ENCODE results near the gene HSD17B7.

HSD17B7 gene

GRCh38 chr1:162861625-162862024 is 71.1 kb downstream of the HSD17B7 start:
- H3K27me3 Mint-ChIP-seq, result peaks cover 24% of the 10 kb centered on the region
- H3K9me3 Mint-ChIP-seq, result no peaks in the 10 kb centered on the region
- no peak overlapping the region for H3K27ac Mint-ChIP-seq
- H3K36me3 Mint-ChIP-seq (ENCODE audit: low read depth), result no peaks in the 10 kb centered on the region
- H3K4me3 Mint-ChIP-seq, result no peak overlapping the region
- H3K4me1 Mint-ChIP-seq (ENCODE audit: low read depth), result no peaks in the 10 kb centered on the region

All from stimulated activated naive CD8-positive, alpha-beta T cell treated with anti-CD3 and anti-CD28 coated beads, Interleukin-15, Interleukin-2, amounts not matched to agents 100 ng/mL and 50 ng/mL, for 24 hours (primary cell).